ENCODE data around the gene PRRC2A. TPM values are rescaled to one million over a fixed set of nuclear protein-coding genes. Genes with fewer than 3 reads are reported as not detected.

The PRRC2A gene
- total RNA-seq, 1 experiment from 2014 or later = 509 TPM

DNA sequence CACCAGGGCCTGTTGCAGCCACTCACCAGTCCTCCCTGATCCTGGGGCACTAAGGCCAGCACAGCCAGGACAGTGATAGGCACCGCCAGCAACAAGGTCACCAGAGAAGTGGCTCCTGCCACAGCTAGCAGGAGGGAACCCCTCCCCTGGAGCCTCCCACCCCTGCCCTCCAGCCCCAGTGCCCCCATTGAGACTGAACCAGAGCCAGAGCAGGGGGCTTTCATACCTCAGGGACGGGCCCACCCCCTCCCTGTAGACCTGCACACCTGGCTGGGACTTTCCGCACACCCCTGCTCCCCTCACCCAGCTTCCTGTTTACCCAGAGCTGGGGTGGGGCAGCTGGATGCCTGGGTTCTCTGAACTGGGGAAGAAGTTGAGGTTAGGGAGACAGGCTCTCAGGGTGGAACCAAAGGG, 38.3 kb upstream of the PRRC2A start, which contains the start of gene LTB:
Gene LTB, minus strand, starts transcription at position 195 of the 414 bp plus-strand sequence. Its CDS starts 7 bp downstream, at position 188.
- peaks cover 29% of the 10 kb centered on the region for H3K27me3 Mint-ChIP-seq (ENCODE audit: unreplicated experiment)
- no TSS peak for BruUV-seq (replicated peaks)
- no peak for DNase-seq
- peaks cover 26% of the 10 kb centered on the region for H3K4me1 Mint-ChIP-seq (ENCODE audit: low read depth, unreplicated experiment)
- H3K4me3 Mint-ChIP-seq (ENCODE audit: low read depth, unreplicated experiment) = peak within 1 kb of the TSS; percentile 91
- intact Hi-C loops (cut with micrococcal nuclease; ENCODE audit: unreplicated experiment) = no loop called here
- peaks cover 13% of the 10 kb centered on the region for H3K36me3 Mint-ChIP-seq (ENCODE audit: insufficient read depth, unreplicated experiment)
- H3K9me3 Mint-ChIP-seq (ENCODE audit: low read depth, unreplicated experiment) = no peaks in the 10 kb centered on the region
- CTCF ChIA-PET = interaction anchor here (0.9 to 4.3 kb wide), 5 partner anchors 9 to 35 kb away, joined by 3 to 29 read pairs (median 6); partner anchors contain the start of gene NFKBIL1
- TF ChIP-seq, protein P1, sequence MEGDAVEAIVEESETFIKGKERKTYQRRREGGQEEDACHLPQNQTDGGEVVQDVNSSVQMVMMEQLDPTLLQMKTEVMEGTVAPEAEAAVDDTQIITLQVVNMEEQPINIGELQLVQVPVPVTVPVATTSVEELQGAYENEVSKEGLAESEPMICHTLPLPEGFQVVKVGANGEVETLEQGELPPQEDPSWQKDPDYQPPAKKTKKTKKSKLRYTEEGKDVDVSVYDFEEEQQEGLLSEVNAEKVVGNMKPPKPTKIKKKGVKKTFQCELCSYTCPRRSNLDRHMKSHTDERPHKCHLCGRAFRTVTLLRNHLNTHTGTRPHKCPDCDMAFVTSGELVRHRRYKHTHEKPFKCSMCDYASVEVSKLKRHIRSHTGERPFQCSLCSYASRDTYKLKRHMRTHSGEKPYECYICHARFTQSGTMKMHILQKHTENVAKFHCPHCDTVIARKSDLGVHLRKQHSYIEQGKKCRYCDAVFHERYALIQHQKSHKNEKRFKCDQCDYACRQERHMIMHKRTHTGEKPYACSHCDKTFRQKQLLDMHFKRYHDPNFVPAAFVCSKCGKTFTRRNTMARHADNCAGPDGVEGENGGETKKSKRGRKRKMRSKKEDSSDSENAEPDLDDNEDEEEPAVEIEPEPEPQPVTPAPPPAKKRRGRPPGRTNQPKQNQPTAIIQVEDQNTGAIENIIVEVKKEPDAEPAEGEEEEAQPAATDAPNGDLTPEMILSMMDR (IDR thresholded peaks at IDR 0.05; ENCODE audit: unreplicated experiment) = no peak
- peak within 1 kb of the TSS; percentile 43 for H3K27ac Mint-ChIP-seq (ENCODE audit: unreplicated experiment)

- no TSS peak for BruUV-seq (replicated peaks)
- TF ChIP-seq, protein P1 (IDR thresholded peaks at IDR 0.05; ENCODE audit: unreplicated experiment) = peak; percentile 77
- H3K36me3 Mint-ChIP-seq (ENCODE audit: insufficient read depth, unreplicated experiment) = peaks cover 13% of the 10 kb centered on the region
- CTCF ChIA-PET = interaction anchor here (4.3 kb wide), 1 partner anchor 12 kb away, joined by 29 read pairs; no protein-coding TSS in a partner anchor
- H3K27me3 Mint-ChIP-seq (ENCODE audit: unreplicated experiment) = peaks cover 53% of the 10 kb centered on the region
- H3K4me1 Mint-ChIP-seq (ENCODE audit: low read depth, unreplicated experiment) = peaks cover 23% of the 10 kb centered on the region
- H3K9me3 Mint-ChIP-seq (ENCODE audit: low read depth, unreplicated experiment) = no peaks in the 10 kb centered on the region
- no peak overlapping the region for H3K27ac Mint-ChIP-seq (ENCODE audit: unreplicated experiment)
- DNase-seq = peak; percentile 55
- no peak overlapping the region for H3K4me3 Mint-ChIP-seq (ENCODE audit: low read depth, unreplicated experiment)
- intact Hi-C loops (cut with micrococcal nuclease; ENCODE audit: unreplicated experiment) = no loop called here
Observed at GRCh38 chr6:31585491-31585890, 35.0 kb upstream of the PRRC2A start.

DNA sequence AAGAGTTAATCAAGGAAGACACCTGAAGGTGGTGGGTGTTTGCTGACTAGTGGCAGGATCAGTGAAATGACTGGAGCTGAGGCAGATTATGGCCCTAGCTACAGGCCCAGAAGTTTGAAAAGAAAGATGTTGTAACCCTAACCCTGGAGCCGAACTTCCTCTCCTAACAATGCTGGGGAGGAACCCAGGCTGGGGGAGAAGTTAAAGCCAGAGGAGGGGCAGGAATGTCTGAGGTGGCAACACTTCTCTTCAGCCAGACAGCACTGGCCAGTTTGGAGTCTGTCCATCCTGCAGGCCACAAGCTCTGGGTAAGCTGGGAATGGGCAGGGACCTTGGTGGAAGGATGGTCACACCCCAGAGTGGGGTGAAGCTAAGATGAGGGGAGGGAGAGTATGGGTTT, 34.5 kb upstream of the PRRC2A start, which contains the start of gene LST1:
Gene LST1, plus strand, starts transcription at position 270 of the 400 bp plus-strand sequence. CDS start 1,023 bp downstream, outside the sequence.
- Mint-ChIP-seq H3K4me3 (ENCODE audit: low read depth, unreplicated experiment) (no peak within 1 kb of the TSS), H3K4me1 (ENCODE audit: low read depth, unreplicated experiment) (peaks cover 18% of the 10 kb centered on the region), H3K27me3 (ENCODE audit: unreplicated experiment) (peaks cover 48% of the 10 kb centered on the region), H3K9me3 (ENCODE audit: low read depth, unreplicated experiment) (no peaks in the 10 kb centered on the region), H3K27ac (ENCODE audit: unreplicated experiment) (no peak within 1 kb of the TSS), H3K36me3 (ENCODE audit: insufficient read depth, unreplicated experiment) (peaks cover 10% of the 10 kb centered on the region)
- intact Hi-C loops (cut with micrococcal nuclease; ENCODE audit: unreplicated experiment) = no loop called here
- TF ChIP-seq, protein P1 (IDR thresholded peaks at IDR 0.05; ENCODE audit: unreplicated experiment) = no peak
- CTCF ChIA-PET = interaction anchor here (1.2 to 4.3 kb wide), 3 partner anchors 11 to 13 kb away, joined by 3 to 29 read pairs (median 10); no protein-coding TSS in a partner anchor
- DNase-seq = no peak
- BruUV-seq (replicated peaks) = no TSS peak

DNA sequence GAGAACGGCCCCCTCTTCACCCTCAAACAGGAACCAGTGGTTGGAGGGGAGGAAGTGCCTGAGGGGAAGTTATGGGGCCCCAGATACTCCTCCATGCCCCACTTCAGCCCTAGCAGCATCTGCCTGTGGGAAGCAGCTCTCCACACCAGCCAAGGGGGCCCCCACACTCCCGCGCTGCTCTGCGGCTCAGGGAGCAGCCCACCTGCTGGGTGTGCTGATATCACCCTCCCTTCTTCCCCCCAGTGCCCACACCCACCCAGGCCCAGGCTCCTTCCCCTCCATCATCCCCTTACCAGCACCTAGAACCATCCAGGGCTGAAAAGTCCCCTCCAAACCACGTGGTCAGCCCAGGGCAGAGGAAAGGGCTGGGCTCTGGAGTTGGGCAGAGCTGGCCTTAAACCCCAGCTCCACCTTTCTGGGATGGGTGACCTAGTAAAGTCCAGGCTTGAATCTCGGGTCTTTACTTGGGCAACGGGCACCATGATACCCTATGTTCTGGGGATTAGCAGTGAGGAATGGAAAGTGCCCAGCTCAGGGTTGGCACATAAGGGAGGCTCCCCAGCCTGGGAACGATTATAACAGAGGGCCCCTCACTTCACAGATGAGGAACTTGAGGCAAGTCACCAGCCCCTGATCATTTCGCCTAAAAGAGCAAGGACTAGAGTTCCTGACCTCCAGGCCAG, 33.8 kb upstream of the PRRC2A start:
- CTCF ChIA-PET = interaction anchor here (0.5 to 2.1 kb wide), 3 partner anchors 8 to 13 kb away, joined by 3 to 10 read pairs (median 6); no protein-coding TSS in a partner anchor
- H3K9me3 Mint-ChIP-seq (ENCODE audit: low read depth, unreplicated experiment) = no peaks in the 10 kb centered on the region
- no peak overlapping the region for H3K4me3 Mint-ChIP-seq (ENCODE audit: low read depth, unreplicated experiment)
- H3K4me1 Mint-ChIP-seq (ENCODE audit: low read depth, unreplicated experiment) = peaks cover 11% of the 10 kb centered on the region
- H3K27ac Mint-ChIP-seq (ENCODE audit: unreplicated experiment) = no peak overlapping the region
- TF ChIP-seq, protein P1 (IDR thresholded peaks at IDR 0.05; ENCODE audit: unreplicated experiment) = no peak
- BruUV-seq (replicated peaks) = no TSS peak
- no peak for DNase-seq
- intact Hi-C loops (cut with micrococcal nuclease; ENCODE audit: unreplicated experiment) = no loop called here
- H3K36me3 Mint-ChIP-seq (ENCODE audit: insufficient read depth, unreplicated experiment) = peaks cover 2% of the 10 kb centered on the region
- H3K27me3 Mint-ChIP-seq (ENCODE audit: unreplicated experiment) = peaks cover 40% of the 10 kb centered on the region

Data from Calu3 (cell line).